Measurements from ENCODE around the gene USP14.

Gene USP14

DNA sequence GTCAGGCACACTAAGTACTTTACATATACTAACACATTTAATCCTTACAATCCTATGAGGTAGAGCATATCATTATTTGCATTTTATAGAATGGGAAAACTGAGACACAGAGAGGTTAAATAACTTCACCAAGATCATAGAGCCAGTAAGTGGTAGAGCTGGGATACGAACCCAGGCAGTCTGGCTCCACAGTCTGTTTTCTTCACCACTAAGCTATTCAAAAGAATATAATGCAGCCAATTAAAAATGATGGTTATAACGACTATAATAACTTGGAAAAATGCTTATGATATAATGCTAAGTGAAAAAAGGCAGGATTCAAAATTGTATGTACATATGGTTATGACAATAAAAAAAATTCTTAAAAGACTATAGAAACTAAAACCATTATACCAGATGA is 102.2 kb downstream of the USP14 start:
- Histone ChIP-seq H3F3A (ENCODE audit: control insufficient read depth, insufficient read depth) (no peaks in the 10 kb centered on the region), H3K27ac (ENCODE audit: low read depth, low read length) (no peak overlapping the region), H3K4me2 (ENCODE audit: low read length) (no peak overlapping the region), H3K9me3 (ENCODE audit: control insufficient read depth, insufficient read depth, low read length) (no peaks in the 10 kb centered on the region), H3K27me3 (ENCODE audit: control insufficient read depth, low read length) (no peaks in the 10 kb centered on the region), H3K4me1 (ENCODE audit: control insufficient read depth, low read length) (0 out of 2 replicates have a peak, but pooled peaks cover 2% of the 10 kb centered on the region), H4K20me1 (ENCODE audit: control insufficient read depth, insufficient read depth, low read depth, low read length) (no peaks in the 10 kb centered on the region), H3K9me2 (replicated peaks; ENCODE audit: control insufficient read depth, low read length) (no peaks in the 10 kb centered on the region), H3K4me3 (ENCODE audit: low read length) (no peak overlapping the region), H3K79me2 (ENCODE audit: control insufficient read depth, low read length) (peaks cover 11% of the 10 kb centered on the region), H3K36me3 (ENCODE audit: control insufficient read depth, low read length) (peaks cover 94% of the 10 kb centered on the region)
- TF ChIP-seq EZH2phosphoT487 (IDR thresholded peaks at IDR 0.05; ENCODE audit: borderline replicate concordance, low read length), result no peak
- TF ChIP-seq, protein P1, sequence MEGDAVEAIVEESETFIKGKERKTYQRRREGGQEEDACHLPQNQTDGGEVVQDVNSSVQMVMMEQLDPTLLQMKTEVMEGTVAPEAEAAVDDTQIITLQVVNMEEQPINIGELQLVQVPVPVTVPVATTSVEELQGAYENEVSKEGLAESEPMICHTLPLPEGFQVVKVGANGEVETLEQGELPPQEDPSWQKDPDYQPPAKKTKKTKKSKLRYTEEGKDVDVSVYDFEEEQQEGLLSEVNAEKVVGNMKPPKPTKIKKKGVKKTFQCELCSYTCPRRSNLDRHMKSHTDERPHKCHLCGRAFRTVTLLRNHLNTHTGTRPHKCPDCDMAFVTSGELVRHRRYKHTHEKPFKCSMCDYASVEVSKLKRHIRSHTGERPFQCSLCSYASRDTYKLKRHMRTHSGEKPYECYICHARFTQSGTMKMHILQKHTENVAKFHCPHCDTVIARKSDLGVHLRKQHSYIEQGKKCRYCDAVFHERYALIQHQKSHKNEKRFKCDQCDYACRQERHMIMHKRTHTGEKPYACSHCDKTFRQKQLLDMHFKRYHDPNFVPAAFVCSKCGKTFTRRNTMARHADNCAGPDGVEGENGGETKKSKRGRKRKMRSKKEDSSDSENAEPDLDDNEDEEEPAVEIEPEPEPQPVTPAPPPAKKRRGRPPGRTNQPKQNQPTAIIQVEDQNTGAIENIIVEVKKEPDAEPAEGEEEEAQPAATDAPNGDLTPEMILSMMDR (IDR thresholded peaks at IDR 0.05; ENCODE audit: low read depth, low read length, poor library complexity, severe bottlenecking), result no peak

DNA sequence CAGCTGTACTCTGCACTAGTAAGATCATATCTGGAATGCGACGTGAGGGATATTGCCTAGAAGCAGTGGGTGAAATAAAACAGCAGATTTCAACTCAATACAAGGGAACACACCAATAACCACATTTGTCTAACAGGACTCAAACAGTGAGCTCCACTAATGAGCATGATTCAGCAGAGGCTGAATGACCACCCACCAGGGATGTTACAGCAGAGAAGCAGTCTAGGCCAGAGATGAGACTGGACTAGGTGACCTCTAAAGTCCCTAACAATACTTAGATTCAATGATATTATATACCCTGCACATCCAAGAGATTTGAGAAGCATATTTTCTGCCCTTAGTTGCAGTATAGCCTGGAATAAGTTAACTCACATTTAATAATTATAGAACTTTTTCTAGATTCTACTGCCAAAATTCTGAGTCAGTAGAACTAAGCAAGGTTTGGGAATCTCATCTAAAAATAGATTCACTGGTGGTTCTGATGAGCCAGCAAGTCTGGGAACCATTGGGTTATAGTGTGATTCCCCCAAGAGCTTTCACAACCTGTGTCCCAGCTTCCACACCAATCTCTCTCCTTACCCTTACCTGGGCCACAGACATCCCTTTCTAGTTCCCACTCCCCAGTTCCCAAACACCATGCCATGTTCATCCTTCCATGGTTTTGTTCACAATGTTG is 103.2 kb downstream of the USP14 start:
- Histone ChIP-seq H3K27me3 (ENCODE audit: control insufficient read depth, low read length) (no peaks in the 10 kb centered on the region), H3K4me3 (ENCODE audit: low read length) (no peak overlapping the region), H3K36me3 (ENCODE audit: control insufficient read depth, low read length) (peaks cover 92% of the 10 kb centered on the region), H3K9me3 (ENCODE audit: control insufficient read depth, insufficient read depth, low read length) (no peaks in the 10 kb centered on the region), H4K20me1 (ENCODE audit: control insufficient read depth, insufficient read depth, low read depth, low read length) (0 out of 2 replicates have a peak, but pooled peaks cover 3% of the 10 kb centered on the region), H3K4me1 (ENCODE audit: control insufficient read depth, low read length) (peaks cover 12% of the 10 kb centered on the region), H3K9me2 (replicated peaks; ENCODE audit: control insufficient read depth, low read length) (no peaks in the 10 kb centered on the region), H3K4me2 (ENCODE audit: low read length) (no peak overlapping the region), H3K79me2 (ENCODE audit: control insufficient read depth, low read length) (peaks cover 21% of the 10 kb centered on the region), H3F3A (ENCODE audit: control insufficient read depth, insufficient read depth) (no peaks in the 10 kb centered on the region), H3K27ac (ENCODE audit: low read depth, low read length) (no peak overlapping the region)
- TF ChIP-seq, protein P1 (IDR thresholded peaks at IDR 0.05; ENCODE audit: low read depth, low read length, poor library complexity, severe bottlenecking), result no peak
- TF ChIP-seq EZH2phosphoT487 (IDR thresholded peaks at IDR 0.05; ENCODE audit: borderline replicate concordance, low read length), result no peak

Measured in DOHH2 (cell line).